DOHH2 (cell line): ENCODE data around the gene COX7B2.

Source experiments
- CTCF ChIP-seq: fragments of 200-600 bp; sonication (generic); IDR thresholded peaks from one replicate; pipeline ENCODE4 v1.5.1; 2014; ENCODE audit warnings: antibody characterized with exemption, mild to moderate bottlenecking, low read depth, low read length; ENCODE audit not compliant: poor library complexity, severe bottlenecking
- EZH2phosphoT487 ChIP-seq: fragments of 200-600 bp; sonication (generic); IDR thresholded peaks from 2 replicates; pipeline ENCODE4 v1.6.1; 2017; ENCODE audit warnings: borderline replicate concordance, mild to moderate bottlenecking, antibody characterized with exemption, low read length, moderate library complexity, mixed read lengths

- TF ChIP-seq CTCF (no peak), EZH2phosphoT487 (no peak)
Measured at GRCh38 chr4:46934726-46935125, 25.7 kb upstream of the COX7B2 start.
